IMR-90 (cell line): ENCODE results near the gene KDR. TPM values are rescaled to one million over a fixed set of nuclear protein-coding genes. Genes with fewer than 3 reads are reported as not detected.

ENCODE experiments used
- ATAC-seq: fragments of 200-7000 bp; cut with Tn5 transposase; 2 replicates; pipeline ENCODE4 v1.9.1; 2020; ENCODE audit warnings: low read depth, mild to moderate bottlenecking, moderate library complexity
- BruUV-seq: library from RNA; stranded (reverse); fragments of 400-500 nt; replicated peaks from 2 replicates; lab custom pipeline; 2021; lab: Mats Ljungman, UMichigan
- CTCF ChIA-PET: fragments of 300-600 bp; formaldehyde crosslinking; extraction: SDS; loops from one replicate; lab custom pipeline; 2021; ENCODE audit warnings: antibody characterized with exemption; lab: Yijun Ruan, JAX
- POLR2A ChIA-PET: fragments of 300-600 bp; sonication (Branson Sonifier 250); formaldehyde crosslinking; loops from one replicate; lab custom pipeline; 2022; ENCODE audit warnings: antibody characterized with exemption; ENCODE audit not compliant: unreplicated experiment; lab: Charles Lee
- DNase-seq: peaks from one replicate; pipeline ENCODE4 v3.0.0; 2013
- H2AFZ ChIP-seq: replicated peaks from 2 replicates; pipeline ENCODE3; 2013; ENCODE audit warnings: low read length, mild to moderate bottlenecking; ENCODE audit not compliant: poor library complexity
- H2AK5ac ChIP-seq: 2 replicates; pipeline ENCODE4 v1.6.1; 2013; ENCODE audit warnings: low read depth, low read length, inconsistent platforms
- H2AK9ac ChIP-seq: replicated peaks from 2 replicates; pipeline ENCODE3; 2013; ENCODE audit warnings: mild to moderate bottlenecking, low read depth, low read length, moderate library complexity; ENCODE audit not compliant: poor library complexity
- H2BK120ac ChIP-seq: 2 replicates; pipeline ENCODE4 v1.6.1; 2013; ENCODE audit warnings: low read depth, low read length, inconsistent platforms
- H2BK15ac ChIP-seq: 3 replicates; pipeline ENCODE4 v1.6.1; 2013; ENCODE audit warnings: low read depth, low read length, inconsistent platforms
- H2BK20ac ChIP-seq: 2 replicates; pipeline ENCODE4 v1.6.1; 2013; ENCODE audit warnings: low read depth, mild to moderate bottlenecking, inconsistent platforms, low read length, moderate library complexity
- H2BK5ac ChIP-seq: 2 replicates; pipeline ENCODE4 v1.6.1; 2013; ENCODE audit warnings: mild to moderate bottlenecking, low read depth, low read length, inconsistent platforms; ENCODE audit not compliant: poor library complexity, severe bottlenecking
- H3K14ac ChIP-seq: replicated peaks from 2 replicates; pipeline ENCODE4 v1.6.1; 2013; ENCODE audit warnings: low read depth, low read length, inconsistent platforms
- H3K18ac ChIP-seq: 2 replicates; pipeline ENCODE4 v1.6.1; 2013; ENCODE audit warnings: low read depth, low read length, control low read depth
- H3K23ac ChIP-seq: 2 replicates; pipeline ENCODE4 v1.6.1; 2013; ENCODE audit warnings: low read depth, low read length, inconsistent platforms
- H3K27ac ChIP-seq: 2 replicates; pipeline ENCODE4 v1.5.1; 2013; ENCODE audit warnings: mild to moderate bottlenecking, control low read depth, low read length; ENCODE audit not compliant: insufficient read depth
- H3K27me3 ChIP-seq: 2 replicates; pipeline ENCODE4 v1.6.1; 2013; ENCODE audit warnings: low read length; ENCODE audit not compliant: control insufficient read depth, insufficient read depth
- H3K36me3 ChIP-seq: 2 replicates; pipeline ENCODE4 v1.6.1; 2013; ENCODE audit warnings: low read length, mixed read lengths; ENCODE audit not compliant: control insufficient read depth, insufficient read depth
- H3K4ac ChIP-seq: 2 replicates; pipeline ENCODE4 v1.6.1; 2013; ENCODE audit warnings: low read depth, low read length, inconsistent platforms
- H3K4me1 ChIP-seq: 2 replicates; pipeline ENCODE4 v1.6.1; 2013; ENCODE audit warnings: low read length, mixed read lengths; ENCODE audit not compliant: control insufficient read depth, insufficient read depth
- H3K4me2 ChIP-seq: 2 replicates; pipeline ENCODE4 v1.6.1; 2013; ENCODE audit warnings: low read depth, mild to moderate bottlenecking, control low read depth, low read length, moderate library complexity
- H3K4me3 ChIP-seq: 2 replicates; pipeline ENCODE4 v1.5.1; 2013; ENCODE audit warnings: low read depth, mild to moderate bottlenecking, control low read depth, low read length, moderate library complexity; ENCODE audit not compliant: insufficient read depth
- H3K56ac ChIP-seq: 2 replicates; pipeline ENCODE4 v1.6.1; 2013; ENCODE audit warnings: low read length, inconsistent platforms; ENCODE audit not compliant: insufficient read depth; ENCODE audit errors: extremely low read depth
- H3K79me1 ChIP-seq, 2 experiments: 2 replicates each; pipeline ENCODE4 v1.6.1; 2013; ENCODE audit warnings: low read length in 2 of 2, inconsistent platforms in 1 of 2, low read depth in 1 of 2
- H3K9ac ChIP-seq: 2 replicates; pipeline ENCODE4 v1.6.1; 2013; ENCODE audit warnings: low read depth, low read length, control low read depth
- H3K9me1 ChIP-seq: 2 replicates; pipeline ENCODE4 v1.6.1; 2013; ENCODE audit warnings: low read length, inconsistent platforms; ENCODE audit not compliant: insufficient read depth
- H3K9me3 ChIP-seq: 2 replicates; pipeline ENCODE4 v1.6.1; 2013; ENCODE audit warnings: low read length; ENCODE audit not compliant: control insufficient read depth, insufficient read depth
- H4K20me1 ChIP-seq: 2 replicates; pipeline ENCODE4 v1.6.1; 2013; ENCODE audit warnings: low read length, inconsistent platforms; ENCODE audit not compliant: insufficient read depth
- H4K5ac ChIP-seq: 2 replicates; pipeline ENCODE4 v1.6.1; 2013; ENCODE audit warnings: mild to moderate bottlenecking, low read depth, low read length, control low read depth
- H4K8ac ChIP-seq, 2 experiments: 2 replicates each; pipeline ENCODE4 v1.6.1; 2013; ENCODE audit warnings: low read depth in 2 of 2, low read length in 2 of 2, control low read depth in 1 of 2, inconsistent platforms in 1 of 2
- H4K91ac ChIP-seq: 2 replicates; pipeline ENCODE4 v1.6.1; 2013; ENCODE audit warnings: low read depth, low read length, inconsistent platforms; ENCODE audit not compliant: insufficient read depth
- BHLHE40 ChIP-seq: fragments of 150-350 bp; IDR thresholded peaks from 2 replicates; pipeline ENCODE4 v1.6.1; 2016; ENCODE audit warnings: mild to moderate bottlenecking, low read depth, low read length
- CEBPB ChIP-seq: IDR thresholded peaks from 2 replicates; pipeline ENCODE4 v1.6.1; 2012; ENCODE audit warnings: low read depth, low read length, improper control_type of control experiment
- MXI1 ChIP-seq: IDR thresholded peaks from 2 replicates; pipeline ENCODE4 v1.6.1; 2012; ENCODE audit warnings: low read depth, mild to moderate bottlenecking, low read length, moderate library complexity, borderline replicate concordance
- WGBS, 2 experiments: methylation state at CpG; one replicate each; pipeline versions ENCODE4 v1.1.5 to v1.1.7; 2013; ENCODE audit warnings: missing lambda C conversion rate in 2 of 2; ENCODE audit not compliant: insufficient read length in 1 of 2; ENCODE audit errors: extremely low coverage in 2 of 2; 5-methylcytosine and 5-hydroxymethylcytosine counted together
- dilution Hi-C: fragments of 300-500 bp; cut with HindIII; formaldehyde crosslinking; loops from one replicate; pipeline ENCODE4 v1.14.3; 2018; ENCODE audit warnings: low sequenced_read_pairs; ENCODE audit not compliant: unreplicated experiment
- in situ Hi-C: fragments of 300-500 bp; cut with MboI; formaldehyde crosslinking; loops from 3 replicates; pipeline ENCODE4 v1.14.3; 2019; ENCODE audit warnings: low sequenced_read_pairs, inconsistent platforms, mixed read lengths
- intact Hi-C: fragments of 100-400 bp; cut with micrococcal nuclease; formaldehyde crosslinking; loops from 2 replicates; pipeline ENCODE4 v1.10.0; 2022
- polyA plus RNA-seq, 3 experiments: library from polyadenylated mRNA; depleted of rRNA; stranded (reverse); fragments of >200 nt; gene quantifications; 2 replicates each; pipeline ENCODE4 v1.2.3, GENCODE V29; 2012; ENCODE audit warnings: low replicate concordance in 1 of 3
- total RNA-seq: library from RNA; depleted of rRNA; stranded (reverse); fragments of >200 nt; gene quantifications from 2 replicates; pipeline ENCODE4 v1.2.3, GENCODE V29; 2012

Gene KDR
- total and polyA plus RNA-seq, 2 of the 4 experiments (the other 2 are of a cell fraction): not detected

DNA sequence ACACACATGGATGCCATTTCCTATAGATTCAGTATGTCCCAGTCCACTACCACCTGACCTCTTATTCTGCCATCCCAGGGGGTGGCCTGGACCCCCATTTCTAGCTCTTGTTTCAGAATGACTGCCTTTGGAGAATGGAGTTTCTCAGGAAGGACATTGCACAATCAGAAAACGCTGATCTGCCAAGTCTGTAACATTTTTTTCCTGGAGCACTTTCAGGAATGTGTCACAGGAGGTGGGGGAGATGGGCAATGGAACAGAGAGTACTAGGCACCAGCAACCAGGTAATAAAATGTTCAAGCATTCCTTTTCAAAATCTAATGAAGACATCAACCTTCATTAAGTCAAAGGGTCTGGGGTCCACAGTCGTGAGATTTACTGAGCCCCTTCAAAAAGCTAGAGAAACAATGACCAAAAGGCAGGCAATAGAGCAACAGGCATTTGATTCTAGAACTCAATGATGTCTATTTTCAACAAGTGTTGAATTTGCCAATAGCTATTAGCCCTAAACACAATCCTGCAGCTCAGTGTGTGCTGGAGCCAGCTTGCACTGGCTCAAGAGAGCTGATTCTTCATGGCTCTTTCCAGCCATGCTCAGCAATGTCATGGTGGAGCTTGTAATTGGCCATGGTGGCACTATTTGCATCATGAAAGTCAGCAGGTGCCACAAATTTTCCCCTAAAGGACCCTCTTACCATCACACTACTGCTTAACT is 87.1 kb downstream of the KDR start:
- no peak overlapping the region for H3K23ac ChIP-seq
- H3K14ac ChIP-seq: no peak overlapping the region
- no peak overlapping the region for H4K91ac ChIP-seq
- no CpG with 5 or more reads among the region's 2 CpGs for WGBS, 2 experiments
- no peak overlapping the region for H2BK5ac ChIP-seq
- no peak overlapping the region for H3K4ac ChIP-seq
- DNase-seq (no peak), ATAC-seq (no peak)
- no peaks in the 10 kb centered on the region for H3K9me1 ChIP-seq
- no peak overlapping the region for H3K4me3 ChIP-seq
- H3K79me1 ChIP-seq: no peaks in the 10 kb centered on the region
- in situ Hi-C loops (no loop called here), intact Hi-C loops (no loop called here), dilution Hi-C loops (no loop called here)
- H2AK5ac ChIP-seq: no peak overlapping the region
- H2AFZ ChIP-seq: no peak overlapping the region
- H3K9ac ChIP-seq: no peak overlapping the region
- no peak overlapping the region for H3K18ac ChIP-seq
- H3K9me3 ChIP-seq: no peaks in the 10 kb centered on the region
- H4K20me1 ChIP-seq: no peaks in the 10 kb centered on the region
- no peak overlapping the region for H2BK20ac ChIP-seq
- no peaks in the 10 kb centered on the region for H3K4me1 ChIP-seq
- no peak overlapping the region for H2AK9ac ChIP-seq
- no peak overlapping the region for H3K27ac ChIP-seq
- H4K5ac ChIP-seq: no peak overlapping the region
- H2BK15ac ChIP-seq: no peak overlapping the region
- peaks cover 5% of the 10 kb centered on the region for H3K27me3 ChIP-seq
- no peaks in the 10 kb centered on the region for H3K36me3 ChIP-seq
- ChIA-PET POLR2A (no interaction called here), CTCF (no interaction called here)
- no peak overlapping the region for H2BK120ac ChIP-seq
- no peak overlapping the region for H3K56ac ChIP-seq
- no peak overlapping the region for H4K8ac ChIP-seq
- no peak overlapping the region for H3K4me2 ChIP-seq
- no TSS peak for BruUV-seq
- TF ChIP-seq MXI1: no peak
- no peak for TF ChIP-seq BHLHE40
- peak; percentile 75 for TF ChIP-seq CEBPB
